GM21723 (cell line): ENCODE data around the gene ZC3H7A.
"Not testable (repeated sequence)": the region's sequence is repeated elsewhere in the genome, so short reads cannot be mapped to it uniquely, and the experiment has no call there.

Source experiments
- ATAC-seq: cut with Tn5 transposase; IDR thresholded peaks from one replicate; pipeline ENCODE4 v1.9.1; 2021; ENCODE audit warnings: mild to moderate bottlenecking, moderate library complexity; ENCODE audit not compliant: unreplicated experiment

The ZC3H7A gene

DNA sequence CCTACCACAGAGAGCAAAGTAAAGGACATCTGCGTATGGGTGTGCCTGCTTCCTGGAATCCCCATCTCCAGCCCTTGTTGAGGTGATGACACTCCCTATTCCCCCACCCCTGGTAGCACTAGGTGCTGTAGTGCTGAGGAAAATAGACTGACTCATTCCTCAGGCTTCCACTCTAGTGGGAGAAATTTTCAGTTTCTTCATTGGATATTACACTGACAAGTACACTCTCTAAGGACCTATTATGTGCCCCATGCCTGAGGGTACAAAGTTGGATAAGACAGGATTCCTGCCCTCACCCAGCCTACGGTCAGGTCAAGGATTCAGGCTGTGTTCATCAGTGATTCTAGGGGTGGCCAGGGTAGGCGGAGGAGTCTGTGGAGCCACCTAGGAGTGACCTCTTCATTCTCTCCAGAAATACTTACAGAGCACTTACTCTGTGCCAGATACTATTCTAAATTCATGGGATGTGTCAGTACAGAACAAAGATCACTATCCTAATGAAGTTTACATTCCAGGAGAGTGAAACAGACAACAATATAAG, 4.5 kb upstream of the ZC3H7A start:
- ATAC-seq: no peak

DNA sequence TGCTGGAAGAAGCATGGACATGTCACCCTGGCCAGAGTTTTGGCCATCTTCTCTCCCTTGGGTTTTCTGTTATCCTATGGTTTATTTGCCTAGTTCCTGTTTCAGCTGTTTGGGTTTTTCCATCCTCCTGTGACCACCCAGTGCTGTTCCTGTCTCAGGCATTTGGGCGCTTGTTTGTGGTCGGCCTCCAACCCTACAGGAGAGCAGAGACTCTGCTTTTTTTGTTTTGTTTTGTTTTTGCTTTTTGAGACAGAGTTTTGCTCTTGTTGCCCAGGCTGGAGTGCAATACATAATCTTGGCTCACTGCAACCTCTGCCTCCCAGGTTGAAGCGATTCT, 3.3 kb upstream of the ZC3H7A start:
- ATAC-seq: no peak

DNA sequence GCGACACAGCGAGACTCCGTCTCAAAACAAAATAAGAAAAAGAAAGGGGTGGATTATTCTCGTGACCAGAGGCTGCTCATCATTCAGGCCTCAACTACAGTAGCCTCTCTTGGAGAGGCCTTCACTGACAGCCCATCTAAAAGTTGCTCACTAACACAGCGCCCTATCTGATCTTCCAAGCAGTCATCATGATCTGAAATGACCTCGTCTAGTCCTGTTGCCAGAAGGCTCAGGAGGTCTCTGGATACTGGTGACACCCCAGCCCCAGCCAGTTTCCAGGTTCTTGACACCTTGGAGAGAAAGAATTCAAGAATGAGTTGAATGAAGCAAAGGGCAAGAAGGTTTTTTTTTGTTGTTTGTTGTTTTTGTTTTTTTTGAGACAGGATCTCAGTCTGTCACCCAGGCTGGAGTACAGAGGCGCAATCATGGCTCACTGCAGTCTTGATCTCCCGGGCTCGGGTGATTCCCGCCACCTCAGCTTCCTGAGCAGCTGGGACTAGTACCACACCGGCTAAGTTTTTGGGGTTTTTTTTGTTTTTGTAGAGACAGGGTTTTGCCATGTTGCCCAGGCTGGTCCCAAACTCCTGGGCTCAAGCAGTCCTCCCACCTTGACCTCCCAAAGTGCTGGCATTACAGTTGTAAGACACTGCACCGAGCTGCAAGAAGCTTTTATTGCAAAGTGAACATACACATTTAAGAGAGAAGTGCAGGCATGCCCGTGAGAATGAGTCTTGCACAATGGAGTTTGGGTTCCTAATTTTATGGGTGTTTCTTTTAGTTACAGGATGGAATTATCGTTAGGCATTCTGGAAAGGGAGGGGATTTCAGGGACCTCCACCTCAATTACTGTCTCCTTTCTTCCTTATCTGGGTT, 2.7 kb upstream of the ZC3H7A start:
- no peak for ATAC-seq

DNA sequence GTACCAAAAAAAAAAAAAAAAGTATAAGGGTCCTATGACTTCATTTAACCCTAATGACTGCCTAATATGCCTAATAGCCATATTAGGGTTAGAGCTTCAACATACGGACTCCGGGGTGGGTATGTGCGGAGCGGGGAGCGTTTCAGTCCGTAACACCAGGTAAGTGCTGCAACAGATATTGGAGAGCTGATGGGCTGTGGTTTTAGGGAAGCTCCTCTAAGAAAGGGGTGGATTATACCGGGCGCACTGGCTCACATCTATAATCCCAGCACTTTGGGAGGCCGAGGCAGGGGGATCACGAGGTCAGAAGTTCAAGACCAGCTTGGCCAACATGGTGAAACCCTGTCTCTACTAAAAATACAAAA, 1.9 kb upstream of the ZC3H7A start:
- ATAC-seq: no peak

DNA sequence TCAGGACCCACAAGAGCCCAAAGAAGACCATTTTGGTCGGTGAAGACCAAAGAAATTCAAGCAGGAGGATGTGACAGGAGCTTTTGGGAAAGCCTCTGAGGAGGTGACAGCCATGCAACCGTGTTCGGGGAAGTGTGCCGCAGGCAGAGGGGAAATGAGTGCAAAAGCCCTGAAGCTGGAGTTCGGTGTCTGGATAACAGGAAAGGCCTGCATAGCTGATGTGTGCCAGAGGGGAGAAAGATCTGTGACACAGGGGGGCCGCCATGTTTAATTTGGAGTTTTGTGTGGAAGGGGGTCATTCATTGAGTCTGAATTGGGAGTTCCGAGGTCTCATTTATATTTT, 870 bp upstream of the ZC3H7A start:
- ATAC-seq: no peak

DNA sequence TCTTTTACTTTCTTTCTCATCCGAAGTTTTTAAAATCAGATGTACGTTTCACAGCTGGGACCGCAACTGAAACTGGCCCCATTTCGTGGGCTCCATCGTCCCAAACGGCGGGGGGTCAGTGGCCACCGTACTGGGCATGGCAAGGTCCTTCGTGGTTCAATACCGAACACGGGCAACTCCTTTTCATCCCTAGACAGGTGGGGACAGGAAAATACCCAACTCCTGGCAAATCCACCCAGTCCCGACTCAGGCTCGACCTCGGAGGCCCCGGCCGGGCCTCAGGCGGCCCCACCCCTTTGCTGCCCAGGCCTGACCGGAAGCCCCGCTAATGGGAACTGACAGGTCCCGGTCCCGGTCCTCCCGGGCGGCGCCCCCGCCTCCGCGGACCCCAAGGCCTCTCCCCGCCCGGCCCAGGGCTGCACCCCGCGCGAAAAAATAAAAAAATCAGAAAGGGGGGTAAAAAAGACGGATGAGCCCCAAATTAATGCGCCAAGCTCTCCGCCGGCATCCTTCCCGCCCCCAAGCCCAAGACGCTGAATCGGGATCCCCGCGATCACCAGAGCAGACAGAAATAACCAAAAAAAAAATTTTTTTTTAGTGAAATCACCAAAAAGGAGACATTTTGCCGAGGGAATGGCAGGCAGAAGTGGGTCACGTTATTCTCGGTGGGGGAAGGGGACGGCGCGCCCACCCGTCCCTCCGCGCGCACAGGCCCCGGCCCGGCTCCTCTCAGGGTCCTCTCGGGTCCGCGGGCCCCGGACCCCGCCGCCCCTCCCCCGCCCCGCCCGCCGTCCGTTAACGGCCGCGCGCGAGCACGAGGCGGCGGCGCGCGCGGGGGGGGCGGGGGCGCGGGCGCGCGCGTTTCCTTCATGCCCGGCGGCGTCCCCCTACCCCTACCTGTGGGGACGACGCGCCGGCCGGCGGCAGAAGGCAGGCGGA, 562 bp downstream of the ZC3H7A start:
- peak; percentile 14 for ATAC-seq

DNA sequence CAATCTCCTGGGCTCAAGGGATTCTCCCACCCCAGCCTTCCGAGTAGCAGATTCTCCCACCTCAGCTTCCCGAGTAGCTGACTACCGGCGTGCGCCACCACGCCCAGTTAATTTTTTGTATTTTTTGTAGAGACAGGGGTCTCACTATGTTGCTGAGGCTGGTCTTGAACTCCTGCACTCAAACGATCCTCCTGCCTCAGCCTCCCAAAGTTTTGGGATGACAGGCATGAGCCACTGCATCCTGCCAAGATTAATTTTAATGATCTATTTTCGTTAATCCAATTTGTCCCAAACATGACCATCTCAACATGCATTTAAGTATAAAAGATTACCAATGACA, 1.2 kb downstream of the ZC3H7A start:
- ATAC-seq: no peak

DNA sequence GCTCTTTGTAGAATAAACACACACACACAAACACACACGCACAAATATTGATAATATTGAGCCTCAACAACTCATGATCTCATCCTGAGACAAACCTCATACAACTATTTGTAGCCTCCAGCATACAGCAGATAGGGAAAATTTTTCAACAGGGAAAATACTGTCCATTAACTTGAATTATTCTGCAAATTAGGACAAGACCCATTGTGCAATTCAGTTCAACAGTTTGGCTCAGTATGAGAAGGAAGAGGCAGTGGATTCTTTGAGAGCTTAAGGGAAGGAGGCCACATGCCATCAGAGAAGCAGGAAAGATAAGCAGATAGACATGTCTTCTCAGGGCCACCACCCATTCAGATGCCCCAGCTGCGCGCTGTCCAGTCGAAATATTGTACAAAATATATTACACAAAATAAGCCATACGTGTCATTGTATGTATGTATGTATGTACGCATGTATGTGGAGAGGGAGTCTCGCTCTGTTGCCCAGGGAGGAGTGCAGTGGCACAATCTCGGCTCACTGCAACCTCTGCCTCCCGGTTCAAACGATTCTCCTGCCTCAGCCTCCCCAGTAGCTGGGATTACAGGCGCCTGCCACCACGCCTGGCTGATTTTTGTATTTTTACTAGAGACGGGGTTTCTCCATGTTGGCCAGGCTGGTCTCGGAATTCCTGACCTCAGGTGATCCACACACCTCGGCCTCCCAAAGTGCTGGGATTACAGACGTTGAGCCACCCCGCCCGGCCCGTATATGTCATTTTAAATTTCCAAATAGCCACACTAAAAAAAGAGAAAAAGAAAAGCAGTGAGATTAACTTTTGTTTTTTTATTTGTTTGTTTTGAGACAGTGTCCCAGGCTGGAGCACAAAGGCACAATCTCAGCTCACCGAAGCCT, 1.8 kb downstream of the ZC3H7A start:
- ATAC-seq: no peak

DNA sequence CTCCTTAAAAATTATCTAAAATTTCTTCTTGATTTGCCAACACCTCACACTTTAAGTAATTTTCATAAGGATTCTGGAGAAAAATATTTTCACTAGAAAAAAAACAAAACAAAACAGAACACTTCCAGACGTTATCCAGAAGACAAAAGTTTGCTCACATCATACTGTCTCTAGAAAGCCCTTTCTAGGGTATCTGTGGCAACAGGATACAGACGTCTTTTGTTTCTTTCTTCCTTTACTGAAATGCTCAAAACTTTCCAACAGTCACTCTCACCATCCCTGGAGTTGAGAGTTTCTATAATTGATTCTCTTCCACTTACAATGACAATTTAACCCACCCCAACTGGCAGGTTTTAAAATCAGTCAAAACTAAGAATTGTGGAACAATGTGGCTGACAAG, 2.6 kb downstream of the ZC3H7A start:
- ATAC-seq: no peak

DNA sequence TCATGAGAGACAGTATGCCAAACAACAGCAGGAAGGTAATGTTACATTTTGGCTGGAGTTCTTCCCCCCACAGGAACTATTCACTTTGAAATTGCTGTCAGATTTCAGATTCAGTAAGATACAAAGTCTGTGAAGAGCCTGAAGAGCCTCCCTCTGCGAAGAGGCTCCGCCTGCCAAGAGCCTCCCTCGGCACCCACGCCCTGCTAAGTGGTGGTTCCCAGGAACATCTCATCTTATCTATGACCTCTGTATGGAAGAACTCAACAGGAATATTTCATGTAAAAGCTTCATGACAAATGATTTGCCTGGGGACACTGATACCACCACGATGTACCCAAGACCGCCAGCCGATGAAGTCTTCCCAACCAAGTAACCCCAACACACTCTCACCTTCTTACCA, 3.2 kb downstream of the ZC3H7A start:
- ATAC-seq: no peak

DNA sequence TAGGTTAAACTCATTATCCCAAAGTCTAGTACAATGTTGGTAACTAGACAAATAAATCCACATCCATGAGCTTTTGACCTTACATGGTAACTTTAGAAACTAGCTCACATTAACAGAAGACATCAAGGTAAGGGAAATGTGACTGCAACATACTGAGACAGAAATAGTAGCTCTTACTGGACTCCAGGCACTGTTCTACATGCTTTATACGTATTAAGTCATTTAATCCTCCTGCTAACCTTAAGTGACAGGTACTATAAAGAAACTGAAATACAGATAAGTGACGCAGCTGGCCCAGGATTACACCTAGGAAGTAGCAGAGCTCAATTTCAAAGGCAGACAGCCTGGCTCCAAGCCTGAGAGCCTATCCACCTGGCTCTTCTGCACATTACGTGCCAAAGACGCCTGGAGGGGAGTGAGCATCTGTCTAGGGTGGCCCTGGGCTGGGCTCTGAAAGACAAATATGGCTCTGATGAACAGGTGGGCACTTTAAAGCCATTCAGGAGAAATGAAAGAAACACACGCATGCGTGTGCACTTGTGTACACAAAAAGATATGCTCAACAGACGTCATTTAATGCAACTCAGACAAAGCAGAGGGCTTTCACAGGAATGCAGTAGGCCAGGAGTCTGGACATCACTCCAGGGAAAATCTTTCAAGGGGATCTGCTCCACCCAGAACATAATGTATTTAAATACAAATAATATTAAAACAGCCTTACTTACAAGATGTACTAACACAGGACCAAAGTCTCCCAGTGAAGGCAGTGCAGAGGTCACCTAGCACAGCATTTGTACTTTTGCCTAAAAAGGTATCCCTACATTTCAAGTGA, 4.4 kb downstream of the ZC3H7A start:
- no peak for ATAC-seq

DNA sequence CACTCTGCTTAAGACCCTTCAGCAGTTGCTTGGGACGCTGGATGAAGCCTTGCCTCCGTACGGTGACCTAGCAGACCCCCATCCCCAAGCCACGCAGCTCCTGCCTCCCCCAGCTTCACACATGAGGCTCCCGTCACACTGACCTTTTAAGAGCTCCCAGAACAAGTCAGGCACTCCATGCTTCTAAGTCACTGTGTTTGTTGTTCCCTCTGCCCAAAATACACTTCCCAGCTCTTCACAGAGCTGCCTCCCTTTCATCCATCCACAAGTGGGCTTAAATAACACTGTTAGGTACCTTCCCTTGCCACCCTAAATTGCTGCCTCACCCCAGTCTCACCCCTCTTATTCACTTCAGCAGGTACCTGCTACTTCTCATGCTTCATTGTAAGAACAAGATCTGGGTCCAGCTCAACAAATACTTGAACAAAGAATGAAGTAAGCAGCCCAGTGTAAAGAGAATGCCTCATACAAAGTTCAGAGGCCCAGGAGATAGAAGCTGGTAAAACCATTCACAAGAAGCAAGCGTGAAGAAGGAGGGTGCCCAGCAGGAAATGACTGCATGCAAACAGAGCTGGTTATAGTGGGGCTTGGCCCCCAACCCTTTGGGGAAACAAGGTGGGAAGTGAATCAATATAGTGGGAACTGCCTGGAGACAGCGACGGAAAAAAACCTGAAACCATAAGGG, 5.8 kb downstream of the ZC3H7A start:
- no peak for ATAC-seq

DNA sequence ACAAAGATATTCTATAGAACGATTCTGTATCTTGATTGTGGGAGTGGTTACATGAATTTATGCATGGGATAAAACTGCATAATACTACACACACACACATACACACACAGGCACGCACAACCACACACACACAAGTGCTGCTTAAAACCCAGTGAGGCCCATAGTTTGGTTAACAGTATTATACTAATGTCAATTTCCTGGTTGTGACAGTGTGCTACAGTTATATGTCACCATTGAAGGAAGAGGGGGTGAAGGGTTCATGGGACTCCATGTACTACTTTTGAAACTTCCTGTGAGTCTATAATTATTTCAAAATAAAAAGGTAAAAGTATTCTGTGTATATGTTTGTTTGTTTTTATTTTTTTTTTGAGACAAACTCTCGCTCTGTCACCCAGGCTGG, 8.1 kb downstream of the ZC3H7A start:
- ATAC-seq: no peak

DNA sequence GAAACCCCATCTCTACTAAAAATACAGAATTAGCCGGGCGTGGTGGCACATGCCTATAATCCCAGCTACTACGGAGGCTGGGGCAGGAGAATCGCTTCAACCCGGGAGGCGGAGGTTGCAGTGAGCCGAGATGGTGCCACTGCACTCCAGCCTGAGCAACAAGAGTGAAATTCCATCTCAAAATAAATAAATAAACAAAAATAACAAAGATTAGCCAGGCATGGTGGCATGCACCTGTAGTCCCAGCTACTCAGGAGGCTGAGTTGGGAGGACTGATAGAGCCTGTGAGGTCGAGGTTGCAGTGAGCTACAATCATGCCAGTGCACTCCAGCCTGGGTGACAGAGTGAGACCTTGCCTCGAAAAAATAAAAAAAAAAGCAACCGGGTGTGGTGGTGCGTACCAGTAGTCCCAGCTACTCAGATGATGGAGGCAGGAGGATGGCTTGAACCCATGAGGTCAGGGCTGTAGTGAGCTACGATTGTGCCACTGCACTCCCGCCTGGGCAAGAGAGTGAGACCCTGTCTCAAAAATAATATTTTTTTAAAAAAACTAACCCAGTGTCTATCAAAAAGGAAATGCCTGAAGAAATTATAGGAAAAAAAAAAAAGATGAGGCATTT, 12.0 kb downstream of the ZC3H7A start:
- ATAC-seq: not testable (repeated sequence)

DNA sequence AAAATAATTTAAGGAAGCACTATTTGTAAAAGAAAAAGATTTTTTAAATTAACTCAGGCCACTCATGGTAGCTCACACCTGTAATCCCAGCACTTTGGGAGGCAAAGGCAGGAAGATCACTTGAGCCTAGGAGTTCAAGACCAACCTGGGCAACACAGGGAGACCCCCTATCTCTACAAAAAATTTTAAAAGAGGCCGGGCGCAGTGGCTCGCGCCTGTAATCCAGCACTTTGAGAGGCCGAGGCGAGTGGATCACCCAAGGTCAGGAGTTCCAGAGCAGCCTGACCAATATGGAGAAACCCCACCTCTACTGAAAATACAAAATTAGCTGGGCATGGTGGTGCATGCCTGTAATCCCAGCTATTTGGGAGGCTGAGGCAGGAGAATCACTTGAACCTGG, 12.7 kb downstream of the ZC3H7A start:
- not testable (repeated sequence) for ATAC-seq

DNA sequence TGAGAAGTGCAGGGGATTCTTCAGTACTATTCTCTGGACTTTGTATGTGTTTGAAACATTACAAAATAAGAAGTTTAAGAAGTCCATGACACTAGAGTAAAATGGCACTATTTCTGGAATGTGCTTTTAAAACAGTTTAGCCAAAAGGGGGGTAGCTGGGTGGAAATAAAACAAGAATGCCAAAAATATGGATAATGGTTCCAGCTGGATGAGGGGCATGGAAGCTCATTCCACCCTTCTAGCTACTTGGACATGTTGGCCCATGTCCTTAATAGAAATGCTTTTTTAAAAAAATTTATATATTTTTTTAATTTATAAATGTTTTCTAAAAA, 13.1 kb downstream of the ZC3H7A start:
- ATAC-seq: no peak

DNA sequence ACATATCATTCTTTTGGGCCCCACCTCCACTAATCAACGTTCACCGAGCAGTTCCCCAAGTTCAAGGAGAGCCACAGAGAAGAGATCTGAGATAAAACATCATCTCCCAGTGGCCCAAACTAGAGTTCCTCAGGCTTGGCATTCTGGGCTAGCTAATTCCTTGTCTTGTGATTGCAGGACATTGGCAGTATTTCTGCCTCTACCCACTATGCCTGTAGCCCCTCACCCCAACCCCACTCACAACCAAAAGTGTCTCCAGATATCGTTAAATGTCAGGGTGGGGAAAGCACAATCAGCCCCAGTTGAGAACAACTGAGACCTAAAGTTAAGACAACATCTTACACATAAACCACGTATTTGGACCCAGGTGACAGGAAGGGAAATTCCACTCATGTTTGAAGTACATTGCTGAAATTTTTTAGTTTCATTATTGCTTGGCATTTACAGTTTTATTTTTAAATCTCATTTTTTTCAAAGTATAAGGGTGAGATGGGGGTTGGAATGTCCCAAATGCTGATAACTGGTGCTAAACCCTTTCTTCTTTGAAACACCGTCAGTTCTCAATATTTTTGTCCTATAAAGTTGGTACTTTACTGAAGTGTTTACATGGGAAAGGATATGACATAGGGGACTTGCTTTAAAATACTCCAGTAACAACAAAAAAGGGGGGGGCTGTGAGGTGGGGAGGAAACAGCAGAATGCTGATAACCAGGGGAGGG, 13.6 kb downstream of the ZC3H7A start:
- ATAC-seq: peak; percentile 56

DNA sequence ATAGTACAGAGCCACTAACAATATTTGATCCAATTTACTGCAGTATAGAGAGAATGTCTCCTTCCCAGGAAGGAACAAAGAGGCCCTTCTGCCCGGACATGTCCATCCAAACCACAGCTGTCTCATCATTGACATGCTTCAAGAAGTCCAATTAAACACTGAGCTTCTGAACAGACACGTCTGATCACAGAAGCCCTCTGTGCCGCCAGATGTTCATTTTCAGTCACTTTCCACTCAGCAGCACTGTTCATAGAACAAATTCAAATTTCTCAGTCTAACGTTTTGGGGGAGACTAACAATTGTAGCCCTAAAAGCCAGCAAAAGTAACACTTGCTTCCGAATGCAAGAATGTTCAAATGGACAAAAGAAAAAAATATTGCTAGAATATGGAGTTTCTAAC, 15.3 kb downstream of the ZC3H7A start:
- ATAC-seq: no peak
